Raji (cell line): Measurements from ENCODE around the gene ITPKB.

Source experiments
- POLR2A ChIP-seq: IDR thresholded peaks from 2 replicates; pipeline ENCODE4 v1.6.1; 2011; ENCODE audit warnings: low read depth, low read length, control low read depth; ENCODE audit not compliant: insufficient read depth

Gene ITPKB

GRCh38 chr1:226629210-226629895, 109.7 kb downstream of the ITPKB start:
- TF ChIP-seq POLR2A: no peak

- TF ChIP-seq POLR2A: no peak
Observed at GRCh38 chr1:226628612-226629155, 110.4 kb downstream of the ITPKB start.

GRCh38 chr1:226627924-226628611, 111.0 kb downstream of the ITPKB start:
- no peak for TF ChIP-seq POLR2A

- TF ChIP-seq POLR2A: no peak
Observed at GRCh38 chr1:226627050-226627755, 111.9 kb downstream of the ITPKB start.

- no peak for TF ChIP-seq POLR2A
Observed at GRCh38 chr1:226626577-226626956, 112.5 kb downstream of the ITPKB start.

GRCh38 chr1:226625832-226626576, 113.1 kb downstream of the ITPKB start:
- no peak for TF ChIP-seq POLR2A

GRCh38 chr1:226625326-226625725, 113.8 kb downstream of the ITPKB start:
- no peak for TF ChIP-seq POLR2A

- TF ChIP-seq POLR2A: no peak
Observed at GRCh38 chr1:226624526-226624925, 114.6 kb downstream of the ITPKB start.

GRCh38 chr1:226622012-226622411, 117.1 kb downstream of the ITPKB start:
- TF ChIP-seq POLR2A: no peak

GRCh38 chr1:226619031-226619430, 120.1 kb downstream of the ITPKB start:
- TF ChIP-seq POLR2A: no peak

GRCh38 chr1:226618380-226618779, 120.7 kb downstream of the ITPKB start:
- TF ChIP-seq POLR2A: no peak

- no peak for TF ChIP-seq POLR2A
Observed at GRCh38 chr1:226617109-226617508, 122.0 kb downstream of the ITPKB start.

- no peak for TF ChIP-seq POLR2A
Observed at GRCh38 chr1:226616636-226617035, 122.4 kb downstream of the ITPKB start.

GRCh38 chr1:226615876-226616275, 123.2 kb downstream of the ITPKB start:
- TF ChIP-seq POLR2A: no peak

- TF ChIP-seq POLR2A: no peak
Observed at GRCh38 chr1:226611301-226611700, 127.8 kb downstream of the ITPKB start.
